ENCODE data around the gene BAD. TPM values are rescaled to one million over a fixed set of nuclear protein-coding genes. Genes with fewer than 3 reads are reported as not detected.

BAD gene
- total and polyA plus RNA-seq, 10 of the 15 experiments (the other 5 are each of a cell fraction or from before 2014, with no cell fraction given): 1.5 to 67.2 (median 39.6) TPM

DNA sequence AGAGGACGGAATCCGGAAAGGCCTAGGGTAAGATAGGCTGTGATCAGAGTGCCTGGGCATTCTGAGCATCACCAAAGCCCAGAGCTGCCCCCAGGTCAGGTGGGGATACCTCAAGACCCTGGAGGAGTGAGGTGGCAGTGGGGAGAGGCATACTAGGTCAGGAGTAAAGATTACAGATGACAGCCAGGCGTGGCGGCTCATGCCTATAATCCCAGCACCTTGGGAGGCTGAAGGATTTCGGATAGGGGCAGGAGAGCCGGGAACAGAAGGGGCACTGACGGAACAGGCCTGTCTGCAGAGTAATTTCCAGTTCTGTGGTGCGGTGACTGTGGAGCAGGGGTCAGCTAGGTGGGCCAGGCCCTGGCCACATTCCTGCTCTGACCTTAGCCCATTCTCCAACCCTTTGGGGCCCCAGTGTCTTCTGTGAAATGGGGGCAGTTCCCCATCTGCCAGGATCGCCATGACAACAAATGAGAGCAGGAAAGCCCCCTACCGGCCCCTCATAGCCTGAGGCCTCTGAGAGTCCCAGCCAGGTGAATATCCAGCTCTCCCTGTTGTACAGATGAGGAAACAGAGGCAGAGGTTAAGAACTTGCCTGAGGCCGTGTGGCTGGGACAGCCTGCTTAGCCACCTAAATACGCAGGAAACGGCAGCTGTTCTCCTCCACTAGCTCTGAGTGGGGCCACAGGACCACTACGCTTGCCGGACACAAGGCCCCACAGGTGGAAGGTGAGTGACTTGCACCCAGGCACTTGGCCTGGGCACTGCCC lies 9.2 kb downstream of the BAD start:
- WGBS (ENCODE audit: insufficient coverage, insufficient replicate concordance, low lambda C conversion rate, missing lambda C conversion rate): 94% methylated on average over 15 of the region's 15 CpGs
- H3K9me3 ChIP-seq (replicated peaks; ENCODE audit: control insufficient read depth, insufficient read depth, low read length): no peaks in the 10 kb centered on the region
- no TSS peak for BruUV-seq (replicated peaks)
- in situ Hi-C loops (cut with MboI) (no loop called here), intact Hi-C loops (cut with micrococcal nuclease; ENCODE audit: unreplicated experiment) (no loop called here)
- CTCF ChIA-PET: interaction anchor here (0.6 to 3.5 kb wide), 5 partner anchors 8 to 29 kb away, joined by 3 to 10 read pairs (median 4); no protein-coding TSS in a partner anchor
- no peak overlapping the region for H2AFZ ChIP-seq (ENCODE audit: control insufficient read depth, low read depth, low read length)
- SMC1A ChIA-PET (ENCODE audit: uncharacterized antibody, unreplicated experiment): interaction anchor here (1.3 kb wide), 1 partner anchor 42 kb away, joined by 3 read pairs; the partner anchor contains the start of genes PRDX5 and TRMT112
- H3K27ac ChIP-seq (ENCODE audit: control insufficient read depth, insufficient read depth): no peak overlapping the region
- no peak for ATAC-seq
- no peaks in the 10 kb centered on the region; the same call in 1 of the 2 replicates for H4K20me1 ChIP-seq (ENCODE audit: control insufficient read depth, insufficient read depth)
- TF ChIP-seq STAT3 (IDR thresholded peaks at IDR 0.05; ENCODE audit: low read depth, low read length) (no peak), ZNF687 (IDR thresholded peaks at IDR 0.05) (no peak), ASH2L (IDR thresholded peaks at IDR 0.05; ENCODE audit: borderline replicate concordance, low read depth) (no peak), TARDBP (IDR thresholded peaks at IDR 0.05; ENCODE audit: borderline replicate concordance) (no peak), WRNIP1 (IDR thresholded peaks at IDR 0.05; ENCODE audit: borderline replicate concordance, low read depth, low read length) (no peak), SIX5 (IDR thresholded peaks at IDR 0.05; ENCODE audit: low read depth, low read length, severe bottlenecking) (no peak), SKIL (IDR thresholded peaks at IDR 0.05; ENCODE audit: low read depth, poor library complexity, severe bottlenecking) (no peak), RELA (IDR thresholded peaks at IDR 0.05; ENCODE audit: borderline replicate concordance, partially characterized antibody) (no peak), MXI1 (IDR thresholded peaks at IDR 0.05; ENCODE audit: low read depth, low read length) (no peak), RCOR1 (conservative IDR thresholded peaks at IDR 0.05; ENCODE audit: low read depth, low read length) (no peak), ZZZ3 (IDR thresholded peaks at IDR 0.05; ENCODE audit: control insufficient read depth, insufficient read length, low read depth) (no peak)
- TF ChIP-seq, protein P1, sequence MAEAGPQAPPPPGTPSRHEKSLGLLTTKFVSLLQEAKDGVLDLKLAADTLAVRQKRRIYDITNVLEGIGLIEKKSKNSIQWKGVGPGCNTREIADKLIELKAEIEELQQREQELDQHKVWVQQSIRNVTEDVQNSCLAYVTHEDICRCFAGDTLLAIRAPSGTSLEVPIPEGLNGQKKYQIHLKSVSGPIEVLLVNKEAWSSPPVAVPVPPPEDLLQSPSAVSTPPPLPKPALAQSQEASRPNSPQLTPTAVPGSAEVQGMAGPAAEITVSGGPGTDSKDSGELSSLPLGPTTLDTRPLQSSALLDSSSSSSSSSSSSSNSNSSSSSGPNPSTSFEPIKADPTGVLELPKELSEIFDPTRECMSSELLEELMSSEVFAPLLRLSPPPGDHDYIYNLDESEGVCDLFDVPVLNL (IDR thresholded peaks at IDR 0.05; ENCODE audit: low read depth, low read length): no peak
- no peak overlapping the region for H3K4me3 ChIP-seq
- 0 out of 2 replicates have a peak, but pooled peaks cover 2% of the 10 kb centered on the region for H3K4me1 ChIP-seq (ENCODE audit: control insufficient read depth, insufficient read depth, low read length)
- H3K9ac ChIP-seq (ENCODE audit: control insufficient read depth, insufficient read depth, low read length): no peak overlapping the region
- RAD21 ChIA-PET (ENCODE audit: unreplicated experiment): no interaction called here
- DNase-seq (ENCODE audit: low read depth, low spot score): no peak
- H3K36me3 ChIP-seq (ENCODE audit: control insufficient read depth in 2 of 2, insufficient read depth in 2 of 2, low read length in 1 of 2): peaks cover 0 to 3% of the 10 kb centered on the region in 2 experiments; a peak in 1 of 4 replicates
- POLR2A ChIA-PET: interaction anchor here (0.8 kb wide), 1 partner anchor 34 kb away, joined by 3 read pairs; the partner anchor contains the start of gene FKBP2
- FAIRE-seq: no peak
- H3K79me2 ChIP-seq (ENCODE audit: control insufficient read depth, insufficient read depth, low read length): peaks cover 10% of the 10 kb centered on the region
- no peak overlapping the region for H3K4me2 ChIP-seq (ENCODE audit: control insufficient read depth, insufficient read depth)
- H3K27me3 ChIP-seq (replicated peaks in 1 of 2; ENCODE audit: control insufficient read depth in 2 of 2, insufficient read depth in 2 of 2, low read length in 1 of 2): no peaks in the 10 kb centered on the region
